Lung (tissue), 12 donors: Measurements from ENCODE around the gene C3orf70. TPM values are rescaled to one million over a fixed set of nuclear protein-coding genes. Genes with fewer than 3 reads are reported as not detected.

Source experiments
- ATAC-seq: fragments of 200-7000 bp; cut with Tn5 transposase; one replicate; pipeline ENCODE4 v1.9.1; 2020; ENCODE audit warnings: moderate number of reproducible peaks; ENCODE audit not compliant: insufficient read depth, low FRiP score
- DNase-seq, 3 donors: peaks; one replicate each; pipeline ENCODE4 v3.0.0-alpha.2; 2013 to 2017
- H3K27ac ChIP-seq, 2 donors: one replicate each; pipeline ENCODE4 v1.5.1; 2013; ENCODE audit warnings: mild to moderate bottlenecking in 2 of 2, moderate library complexity in 2 of 2, control low read depth in 1 of 2, inconsistent platforms in 1 of 2, low read depth in 1 of 2, low read length in 1 of 2
- H3K27me3 ChIP-seq, 3 donors: one replicate each; pipeline ENCODE4 v1.5.1; 2013; ENCODE audit warnings: low read length in 2 of 3; ENCODE audit not compliant: control insufficient read depth in 3 of 3, insufficient read depth in 3 of 3
- H3K36me3 ChIP-seq, 4 donors: one replicate each; pipeline ENCODE4 v1.5.1; 2013; ENCODE audit warnings: low read length in 4 of 4, mild to moderate bottlenecking in 1 of 4, moderate library complexity in 1 of 4; ENCODE audit not compliant: control insufficient read depth in 4 of 4, insufficient read depth in 4 of 4
- H3K4me1 ChIP-seq, 5 donors: one replicate each; pipeline ENCODE4 v1.5.1; 2013; ENCODE audit warnings: low read length in 5 of 5, mild to moderate bottlenecking in 2 of 5, moderate library complexity in 1 of 5; ENCODE audit not compliant: control insufficient read depth in 5 of 5, insufficient read depth in 5 of 5
- H3K4me3 ChIP-seq: one replicate; pipeline ENCODE4 v1.5.1; 2013; ENCODE audit warnings: mild to moderate bottlenecking, control low read depth, moderate library complexity
- H3K9ac ChIP-seq, 2 donors: one replicate each; pipeline ENCODE4 v1.5.1; 2013; ENCODE audit warnings: low read length in 2 of 2, control low read depth in 1 of 2; ENCODE audit not compliant: insufficient read depth in 1 of 2
- H3K9me3 ChIP-seq, 4 donors: one replicate each; pipeline ENCODE4 v1.5.1; 2013; ENCODE audit warnings: low read length in 3 of 4, mild to moderate bottlenecking in 1 of 4, moderate library complexity in 1 of 4; ENCODE audit not compliant: control insufficient read depth in 4 of 4, insufficient read depth in 3 of 4
- CTCF ChIP-seq: IDR thresholded peaks from 2 replicates; pipeline ENCODE4 v1.5.1; 2012; ENCODE audit warnings: mild to moderate bottlenecking; ENCODE audit errors: control extremely low read depth, extremely low read depth
- WGBS, 2 donors: extraction: QIAGEN DNeasy Blood & Tissue Kit; methylation state at CpG; one replicate each; pipeline ENCODE4 v1.1.7; 2013; 5-methylcytosine and 5-hydroxymethylcytosine counted together
- polyA plus RNA-seq, 2 donors: library from polyadenylated mRNA; stranded (reverse); fragments of 200-250 nt; gene quantifications; one replicate each; pipeline ENCODE4 v1.2.1, GENCODE V29; 2013
- total RNA-seq, 2 donors: library from RNA; depleted of rRNA in 1 of 2; stranded (reverse); fragments of >200 nt in 1 of 2; gene quantifications; one replicate each; pipeline ENCODE4 v1.2.1, GENCODE V29; 2014 to 2021
- donor health status: control.
- donor health status: control.
- donor health status: Bipolar disorder and iron deficiency.
- donor health status: healthy.
- donor health status: DM: yes; HTN: yes; CAD: no.

The C3orf70 gene
- total and polyA plus RNA-seq, 4 donors: 0.45 to 4.9 (median 1.8) TPM

- H3K27me3 ChIP-seq: no peaks in the 10 kb centered on the region
- H3K4me3 ChIP-seq: no peak overlapping the region
- H3K4me1 ChIP-seq: no peaks in the 10 kb centered on the region
- no peak for TF ChIP-seq CTCF
- no peak overlapping the region for H3K27ac ChIP-seq
- peaks cover 0 to 9% (median 0%) of the 10 kb centered on the region in 4 donors for H3K9me3 ChIP-seq
- no peak overlapping the region for H3K9ac ChIP-seq
- 92 to 93% methylated on average over 2 of the region's 2 CpGs for WGBS, 2 donors
- no peaks in the 10 kb centered on the region for H3K36me3 ChIP-seq
- ATAC-seq: no peak
- no peak for DNase-seq
Observed at GRCh38 chr3:185060655-185061054, 92.2 kb downstream of the C3orf70 start.

- 24 to 54% methylated on average over 2 of the region's 2 CpGs for WGBS, 2 donors
- H3K9me3 ChIP-seq: peaks cover 0 to 9% (median 0%) of the 10 kb centered on the region in 4 donors
- DNase-seq (no peak), ATAC-seq (no peak)
- no peak overlapping the region for H3K9ac ChIP-seq
- H3K27ac ChIP-seq: no peak overlapping the region
- H3K4me1 ChIP-seq: no peaks in the 10 kb centered on the region
- no peaks in the 10 kb centered on the region for H3K36me3 ChIP-seq
- no peak overlapping the region for H3K4me3 ChIP-seq
- no peak for TF ChIP-seq CTCF
- no peaks in the 10 kb centered on the region for H3K27me3 ChIP-seq
Observed at GRCh38 chr3:185059766-185060165, 93.1 kb downstream of the C3orf70 start.

GRCh38 chr3:185058796-185059195, 94.1 kb downstream of the C3orf70 start:
- Histone ChIP-seq H3K9ac (no peak overlapping the region), H3K9me3 (peaks cover 0 to 9% (median 0%) of the 10 kb centered on the region in 4 donors), H3K27me3 (no peaks in the 10 kb centered on the region), H3K27ac (no peak overlapping the region), H3K4me3 (no peak overlapping the region), H3K36me3 (peaks cover 0 to 6% (median 0%) of the 10 kb centered on the region in 4 donors), H3K4me1 (no peaks in the 10 kb centered on the region)
- no peak for TF ChIP-seq CTCF
- DNase-seq (no peak), ATAC-seq (no peak)
- 53 to 56% methylated on average over 2 of the region's 2 CpGs for WGBS, 2 donors

- no peak overlapping the region for H3K9ac ChIP-seq
- TF ChIP-seq CTCF: no peak
- peaks cover 4 to 11% (median 4%) of the 10 kb centered on the region in 4 donors for H3K36me3 ChIP-seq
- H3K9me3 ChIP-seq: peaks cover 0 to 9% (median 0%) of the 10 kb centered on the region in 4 donors
- no peak overlapping the region for H3K4me3 ChIP-seq
- ATAC-seq (no peak), DNase-seq (no peak)
- H3K4me1 ChIP-seq: no peaks in the 10 kb centered on the region
- no peaks in the 10 kb centered on the region for H3K27me3 ChIP-seq
- WGBS, 2 donors: 97 to 98% methylated on average over 1 of the region's 1 CpG
- no peak overlapping the region for H3K27ac ChIP-seq
Observed at GRCh38 chr3:185057829-185058228, 95.0 kb downstream of the C3orf70 start.
